ENCODE measurements around the gene SRRT.

DNA sequence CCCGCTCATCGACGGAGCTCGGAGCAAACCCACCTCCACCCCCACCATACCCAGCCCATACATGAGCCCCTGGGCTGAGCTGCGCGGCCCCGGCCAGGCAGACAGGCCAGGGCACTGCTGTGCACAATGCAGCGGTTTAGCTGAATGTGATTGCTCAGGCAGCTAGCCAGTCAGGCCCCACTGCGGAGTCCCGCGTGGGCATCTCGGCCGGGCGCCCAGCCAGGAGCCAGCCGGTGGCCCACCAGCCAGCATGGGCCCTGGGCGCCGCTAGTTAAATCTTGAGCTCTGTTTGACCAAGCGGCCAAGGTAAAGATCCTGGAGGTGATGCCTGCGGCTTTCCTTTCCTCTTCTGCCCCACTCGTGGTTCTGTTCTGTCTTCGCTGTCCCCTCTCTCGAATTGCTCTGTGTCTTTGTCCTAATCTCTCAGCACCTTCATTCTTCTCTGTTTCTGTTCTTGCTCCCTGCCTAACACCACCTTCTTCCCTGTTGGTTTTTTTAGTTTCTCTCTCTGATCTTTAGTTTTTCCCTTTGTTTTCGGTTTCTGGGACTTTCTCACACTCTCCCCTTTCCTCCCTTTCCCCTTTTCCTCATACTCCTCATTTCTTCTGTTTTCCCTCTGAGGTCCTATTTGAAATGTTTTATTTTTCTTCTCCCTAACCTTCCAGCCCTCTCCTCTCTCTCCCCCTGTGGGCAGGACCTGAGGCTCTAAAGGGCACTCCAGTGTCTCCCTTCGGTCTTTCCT, 8.1 kb downstream of the SRRT start:
- TF ChIP-seq, protein P1, sequence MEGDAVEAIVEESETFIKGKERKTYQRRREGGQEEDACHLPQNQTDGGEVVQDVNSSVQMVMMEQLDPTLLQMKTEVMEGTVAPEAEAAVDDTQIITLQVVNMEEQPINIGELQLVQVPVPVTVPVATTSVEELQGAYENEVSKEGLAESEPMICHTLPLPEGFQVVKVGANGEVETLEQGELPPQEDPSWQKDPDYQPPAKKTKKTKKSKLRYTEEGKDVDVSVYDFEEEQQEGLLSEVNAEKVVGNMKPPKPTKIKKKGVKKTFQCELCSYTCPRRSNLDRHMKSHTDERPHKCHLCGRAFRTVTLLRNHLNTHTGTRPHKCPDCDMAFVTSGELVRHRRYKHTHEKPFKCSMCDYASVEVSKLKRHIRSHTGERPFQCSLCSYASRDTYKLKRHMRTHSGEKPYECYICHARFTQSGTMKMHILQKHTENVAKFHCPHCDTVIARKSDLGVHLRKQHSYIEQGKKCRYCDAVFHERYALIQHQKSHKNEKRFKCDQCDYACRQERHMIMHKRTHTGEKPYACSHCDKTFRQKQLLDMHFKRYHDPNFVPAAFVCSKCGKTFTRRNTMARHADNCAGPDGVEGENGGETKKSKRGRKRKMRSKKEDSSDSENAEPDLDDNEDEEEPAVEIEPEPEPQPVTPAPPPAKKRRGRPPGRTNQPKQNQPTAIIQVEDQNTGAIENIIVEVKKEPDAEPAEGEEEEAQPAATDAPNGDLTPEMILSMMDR (conservative IDR thresholded peaks at IDR 0.05 in 1 of 2, IDR thresholded peaks at IDR 0.05 in 1 of 2; ENCODE audit: low read depth in 1 of 2, low read length in 2 of 2), result no peak
- TF ChIP-seq EZH2 (IDR thresholded peaks at IDR 0.05; ENCODE audit: low read length, missing control alignments), result no peak

Measured in fibroblast of lung (primary cell).